Activated B cell treated with CpG ODN at 0.5 μM for 24 hours (primary cell): ENCODE measurements around the gene LRRC28. TPM values are rescaled to one million over a fixed set of nuclear protein-coding genes. Genes with fewer than 3 reads are reported as not detected.
"Not testable (repeated sequence)": the region's sequence is repeated elsewhere in the genome, so short reads cannot be mapped to it uniquely, and the experiment has no call there.

Source experiments
- ATAC-seq: fragments of 200-7000 bp; cut with Tn5 transposase; one replicate; pipeline ENCODE4 v1.10.0; 2021; ENCODE audit warnings: low read depth, mild to moderate bottlenecking, moderate library complexity
- CTCF ChIA-PET: fragments of 350-600 bp; sonication (Branson Sonifier 250); formaldehyde crosslinking; loops from one replicate; lab custom pipeline; 2021; ENCODE audit warnings: antibody characterized with exemption; lab: Charles Lee
- POLR2A ChIA-PET: fragments of 350-600 bp; sonication (Branson Sonifier 250); formaldehyde crosslinking; loops from one replicate; lab custom pipeline; 2021; ENCODE audit warnings: antibody characterized with exemption; lab: Charles Lee
- DNase-seq: peaks from one replicate; pipeline ENCODE4 v3.0.0; 2022
- H3K27ac Mint-ChIP-seq: one replicate; pipeline ENCODE4 v1.8.0; 2020; ENCODE audit warnings: mixed read lengths
- H3K27me3 Mint-ChIP-seq: one replicate; pipeline ENCODE4 v1.8.0; 2021; ENCODE audit warnings: mixed read lengths
- H3K36me3 Mint-ChIP-seq: one replicate; pipeline ENCODE4 v1.8.0; 2021; ENCODE audit warnings: low read depth, mixed read lengths
- H3K4me1 Mint-ChIP-seq: one replicate; pipeline ENCODE4 v1.8.0; 2021; ENCODE audit warnings: mixed read lengths
- H3K4me3 Mint-ChIP-seq: one replicate; pipeline ENCODE4 v1.8.0; 2020; ENCODE audit warnings: mild to moderate bottlenecking, mixed read lengths
- H3K9me3 Mint-ChIP-seq: one replicate; pipeline ENCODE4 v1.8.0; 2020; ENCODE audit warnings: mixed read lengths
- intact Hi-C: fragments of 100-400 bp; cut with micrococcal nuclease; formaldehyde crosslinking; loops from one replicate; pipeline ENCODE4 v1.15.1; 2024
- total RNA-seq: library from RNA; stranded (reverse); gene quantifications from 2 replicates; pipeline ENCODE4 v1.2.3, GENCODE V29; 2022
- TF ChIP-seq, protein P1 (sequence below): fragments of 200-600 bp; IDR thresholded peaks from one replicate; pipeline ENCODE4 v1.8.0; 2022; ENCODE audit warnings: antibody characterized with exemption, mild to moderate bottlenecking

LRRC28 gene
- total RNA-seq, 1 donor from 2014 or later: 21.2 TPM

DNA sequence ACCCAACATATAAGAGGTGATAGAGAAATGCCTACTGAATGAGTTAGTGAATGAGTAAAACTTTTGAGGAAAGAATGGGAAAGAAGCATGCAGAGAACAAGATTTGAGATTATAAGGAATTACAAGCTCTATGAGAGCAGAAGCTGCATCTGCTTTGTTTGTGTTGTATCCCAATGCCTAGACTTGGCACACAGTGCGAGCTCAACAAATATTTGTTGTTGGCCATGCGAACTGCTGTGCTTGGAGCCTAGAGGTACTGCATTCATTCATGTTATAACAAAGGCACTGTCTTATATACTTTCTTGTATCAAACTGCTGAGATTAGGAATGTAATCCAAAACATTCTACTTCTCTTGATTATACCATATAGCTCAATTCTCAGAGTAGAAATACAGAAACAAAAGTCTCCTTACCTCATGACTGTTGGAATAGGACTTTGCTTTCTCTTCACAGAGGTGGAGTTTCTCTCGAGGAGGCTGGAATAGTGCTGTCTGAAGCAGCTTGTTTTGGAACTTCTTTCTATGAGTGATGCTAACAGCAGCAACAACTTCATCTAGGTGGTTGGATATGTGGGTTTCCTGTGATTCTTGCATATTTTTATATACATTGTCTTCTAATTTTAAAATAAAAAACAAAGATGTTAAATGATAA, 23.0 kb upstream of the LRRC28 start:
- CTCF ChIA-PET: no interaction called here
- Mint-ChIP-seq H3K27me3 (no peaks in the 10 kb centered on the region), H3K9me3 (peaks cover 6% of the 10 kb centered on the region), H3K4me3 (no peak overlapping the region), H3K36me3 (no peaks in the 10 kb centered on the region), H3K4me1 (no peaks in the 10 kb centered on the region), H3K27ac (no peak overlapping the region)
- intact Hi-C loops: no loop called here
- ATAC-seq (no peak), DNase-seq (no peak)
- POLR2A ChIA-PET: no interaction called here
- TF ChIP-seq, protein P1, sequence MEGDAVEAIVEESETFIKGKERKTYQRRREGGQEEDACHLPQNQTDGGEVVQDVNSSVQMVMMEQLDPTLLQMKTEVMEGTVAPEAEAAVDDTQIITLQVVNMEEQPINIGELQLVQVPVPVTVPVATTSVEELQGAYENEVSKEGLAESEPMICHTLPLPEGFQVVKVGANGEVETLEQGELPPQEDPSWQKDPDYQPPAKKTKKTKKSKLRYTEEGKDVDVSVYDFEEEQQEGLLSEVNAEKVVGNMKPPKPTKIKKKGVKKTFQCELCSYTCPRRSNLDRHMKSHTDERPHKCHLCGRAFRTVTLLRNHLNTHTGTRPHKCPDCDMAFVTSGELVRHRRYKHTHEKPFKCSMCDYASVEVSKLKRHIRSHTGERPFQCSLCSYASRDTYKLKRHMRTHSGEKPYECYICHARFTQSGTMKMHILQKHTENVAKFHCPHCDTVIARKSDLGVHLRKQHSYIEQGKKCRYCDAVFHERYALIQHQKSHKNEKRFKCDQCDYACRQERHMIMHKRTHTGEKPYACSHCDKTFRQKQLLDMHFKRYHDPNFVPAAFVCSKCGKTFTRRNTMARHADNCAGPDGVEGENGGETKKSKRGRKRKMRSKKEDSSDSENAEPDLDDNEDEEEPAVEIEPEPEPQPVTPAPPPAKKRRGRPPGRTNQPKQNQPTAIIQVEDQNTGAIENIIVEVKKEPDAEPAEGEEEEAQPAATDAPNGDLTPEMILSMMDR: no peak

DNA sequence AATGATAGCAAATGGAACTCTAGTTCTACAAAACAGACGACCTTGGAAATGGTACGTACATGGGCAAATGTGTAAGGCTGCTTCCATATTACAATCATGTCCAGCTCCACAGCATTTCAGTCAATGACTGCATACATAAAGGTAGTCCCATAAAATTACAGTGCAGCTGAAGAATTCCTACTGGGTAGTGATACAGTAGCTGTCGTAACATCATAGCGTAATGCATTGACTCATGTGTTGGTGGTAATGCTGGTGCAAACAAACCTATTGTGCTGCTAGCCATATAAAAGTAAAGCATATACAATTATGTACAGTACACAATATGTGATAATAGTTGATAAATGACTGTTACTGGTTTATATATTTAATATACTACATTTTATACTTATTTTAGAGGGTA, 20.4 kb upstream of the LRRC28 start:
- no peak overlapping the region for H3K27ac Mint-ChIP-seq
- ChIA-PET POLR2A (no interaction called here), CTCF (no interaction called here)
- peaks cover 6% of the 10 kb centered on the region for H3K9me3 Mint-ChIP-seq
- no peak overlapping the region for H3K4me3 Mint-ChIP-seq
- intact Hi-C loops: no loop called here
- TF ChIP-seq, protein P1: no peak
- no peaks in the 10 kb centered on the region for H3K27me3 Mint-ChIP-seq
- no peaks in the 10 kb centered on the region for H3K4me1 Mint-ChIP-seq
- no peaks in the 10 kb centered on the region for H3K36me3 Mint-ChIP-seq
- DNase-seq (no peak), ATAC-seq (no peak)

DNA sequence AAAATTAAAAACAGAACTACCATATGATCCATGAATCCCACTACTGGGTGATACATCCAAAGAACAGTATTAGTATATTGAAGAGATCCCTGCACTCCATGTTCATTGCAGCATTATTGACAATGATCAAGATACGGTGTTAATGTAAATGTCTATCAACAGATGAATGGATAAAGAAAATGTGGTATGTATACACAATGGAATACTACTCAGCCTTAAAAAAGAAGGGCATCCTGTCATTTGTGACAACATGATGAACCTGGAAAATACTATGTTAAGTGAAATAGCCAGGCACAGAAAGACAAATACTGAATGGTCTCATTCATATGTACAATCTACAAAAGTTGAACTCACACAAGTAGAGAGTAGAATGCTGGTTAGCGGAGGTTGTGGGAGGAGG, 18.5 kb upstream of the LRRC28 start:
- DNase-seq: no peak
- H3K4me3 Mint-ChIP-seq: no peak overlapping the region
- ChIA-PET CTCF (no interaction called here), POLR2A (no interaction called here)
- intact Hi-C loops: no loop called here
- TF ChIP-seq, protein P1: no peak
- no peaks in the 10 kb centered on the region for H3K27me3 Mint-ChIP-seq
- no peaks in the 10 kb centered on the region for H3K36me3 Mint-ChIP-seq
- H3K27ac Mint-ChIP-seq: no peak overlapping the region
- H3K4me1 Mint-ChIP-seq: no peaks in the 10 kb centered on the region
- peaks cover 6% of the 10 kb centered on the region for H3K9me3 Mint-ChIP-seq
- no peak for ATAC-seq

DNA sequence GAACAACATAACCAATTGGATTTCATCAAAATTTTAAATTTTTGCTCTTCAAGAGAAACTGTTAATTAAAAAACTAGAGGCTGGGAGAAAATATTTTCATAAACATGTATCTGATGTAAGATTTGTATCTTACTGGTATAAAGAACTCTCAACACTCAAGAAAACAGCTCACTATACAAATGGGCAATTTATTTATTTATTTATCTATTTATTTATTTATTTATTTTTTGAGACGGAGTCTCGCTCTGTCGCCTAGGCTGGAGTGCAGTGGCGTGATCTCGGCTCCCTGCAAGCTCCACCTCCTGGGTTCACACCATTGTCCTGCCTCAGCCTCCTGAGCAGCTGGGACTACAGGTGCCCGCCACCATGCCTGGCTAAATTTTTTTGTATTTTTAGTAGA, 17.1 kb upstream of the LRRC28 start:
- H3K27ac Mint-ChIP-seq, H3K9me3 Mint-ChIP-seq, POLR2A ChIA-PET, H3K27me3 Mint-ChIP-seq, H3K4me3 Mint-ChIP-seq, intact Hi-C loops, H3K4me1 Mint-ChIP-seq, H3K36me3 Mint-ChIP-seq, ATAC-seq, DNase-seq, CTCF ChIA-PET: not testable (repeated sequence)

DNA sequence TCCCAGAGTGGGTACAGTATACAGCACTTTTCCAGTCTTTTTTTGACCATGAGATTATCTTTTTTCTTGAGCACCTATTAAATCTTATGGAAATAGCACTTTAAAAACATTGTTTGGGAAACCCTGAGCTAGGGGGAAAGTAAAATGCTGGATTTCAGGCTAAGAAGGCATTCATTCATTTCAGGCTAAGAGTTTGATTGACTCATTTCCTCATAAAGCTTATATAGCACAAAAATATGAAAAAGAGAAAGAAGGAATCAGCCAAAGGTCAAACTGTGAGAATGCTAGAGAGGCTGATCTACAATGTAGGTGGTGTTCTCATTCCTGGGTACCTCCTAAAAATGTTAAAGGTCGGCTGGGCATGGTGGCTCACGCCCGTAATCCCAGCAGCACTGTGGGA, 12.4 kb upstream of the LRRC28 start:
- no peak overlapping the region for H3K27ac Mint-ChIP-seq
- H3K4me3 Mint-ChIP-seq: no peak overlapping the region
- ATAC-seq: no peak
- no peaks in the 10 kb centered on the region for H3K9me3 Mint-ChIP-seq
- peaks cover 4% of the 10 kb centered on the region for H3K4me1 Mint-ChIP-seq
- no peaks in the 10 kb centered on the region for H3K27me3 Mint-ChIP-seq
- DNase-seq: no peak
- CTCF ChIA-PET: no interaction called here
- POLR2A ChIA-PET: no interaction called here
- H3K36me3 Mint-ChIP-seq: no peaks in the 10 kb centered on the region
- TF ChIP-seq, protein P1: no peak
- intact Hi-C loops: no loop called here
